Ramos (cell line): ENCODE results near the gene RNF150.

Source experiments
- in situ Hi-C: fragments of 300-500 bp; cut with MboI; formaldehyde crosslinking; loops from one replicate; pipeline ENCODE4 v1.14.3; 2022; ENCODE audit warnings: low sequenced_read_pairs; ENCODE audit not compliant: unreplicated experiment

RNF150 gene

GRCh38 chr4:141036786-141037185 lies 96.5 kb downstream of the RNF150 start:
- in situ Hi-C loops: no loop called here

- in situ Hi-C loops: no loop called here
These were observed 97.3 kb downstream of the RNF150 start for GRCh38 chr4:141035920-141036319.

GRCh38 chr4:141028024-141028529 lies 105.2 kb downstream of the RNF150 start:
- in situ Hi-C loops: no loop called here

GRCh38 chr4:141027421-141027820 lies 105.8 kb downstream of the RNF150 start:
- in situ Hi-C loops: no loop called here

- in situ Hi-C loops: no loop called here
These were observed 106.4 kb downstream of the RNF150 start for GRCh38 chr4:141026900-141027299.

- in situ Hi-C loops: no loop called here
These were observed 110.2 kb downstream of the RNF150 start for GRCh38 chr4:141023051-141023450.

- in situ Hi-C loops: no loop called here
These were observed 111.1 kb downstream of the RNF150 start for GRCh38 chr4:141022111-141022695.

GRCh38 chr4:141021397-141022110 lies 111.7 kb downstream of the RNF150 start:
- in situ Hi-C loops: no loop called here

GRCh38 chr4:141020801-141021261 lies 112.4 kb downstream of the RNF150 start:
- in situ Hi-C loops: no loop called here

GRCh38 chr4:141019768-141020167 lies 113.5 kb downstream of the RNF150 start:
- in situ Hi-C loops: no loop called here

GRCh38 chr4:141016117-141016798 lies 117.0 kb downstream of the RNF150 start:
- in situ Hi-C loops: no loop called here

GRCh38 chr4:141013899-141014298 lies 119.4 kb downstream of the RNF150 start:
- in situ Hi-C loops: no loop called here

GRCh38 chr4:141011901-141012315 lies 121.4 kb downstream of the RNF150 start:
- in situ Hi-C loops: no loop called here

- in situ Hi-C loops: no loop called here
These were observed 123.3 kb downstream of the RNF150 start for GRCh38 chr4:141009931-141010330.

- in situ Hi-C loops: no loop called here
These were observed 124.1 kb downstream of the RNF150 start for GRCh38 chr4:141009129-141009528.

- in situ Hi-C loops: no loop called here
These were observed 126.9 kb downstream of the RNF150 start for GRCh38 chr4:141006242-141006802.

GRCh38 chr4:141004823-141005222 lies 128.4 kb downstream of the RNF150 start:
- in situ Hi-C loops: no loop called here

- in situ Hi-C loops: no loop called here
These were observed 130.1 kb downstream of the RNF150 start for GRCh38 chr4:141003193-141003592.

GRCh38 chr4:141002323-141002805 lies 130.9 kb downstream of the RNF150 start:
- in situ Hi-C loops: no loop called here

- in situ Hi-C loops: no loop called here
These were observed 136.5 kb downstream of the RNF150 start for GRCh38 chr4:140996766-140997165.

- in situ Hi-C loops: no loop called here
These were observed 138.2 kb downstream of the RNF150 start for GRCh38 chr4:140995058-140995457.
